Measurements from ENCODE around the gene FADS1. TPM values are rescaled to one million over a fixed set of nuclear protein-coding genes. Genes with fewer than 3 reads are reported as not detected.

The FADS1 gene
- total RNA-seq, 1 donor from 2014 or later: 74.6 TPM

GRCh38 chr11:61854966-61855714, 38.3 kb upstream of the FADS1 start:
- Mint-ChIP-seq H3K9me3 (ENCODE audit: unreplicated experiment) (no peaks in the 10 kb centered on the region), H3K36me3 (ENCODE audit: low read depth, unreplicated experiment) (peaks cover 14% of the 10 kb centered on the region), H3K4me1 (ENCODE audit: low read depth, unreplicated experiment) (no peaks in the 10 kb centered on the region), H3K27me3 (ENCODE audit: low read depth, unreplicated experiment) (no peaks in the 10 kb centered on the region), H3K27ac (ENCODE audit: unreplicated experiment) (no peak overlapping the region), H3K4me3 (ENCODE audit: unreplicated experiment) (no peak overlapping the region)
- Histone ChIP-seq H3K4me1 (ENCODE audit: insufficient read depth, low read length) (no peaks in the 10 kb centered on the region), H3K4me2 (ENCODE audit: low read length) (no peak overlapping the region), H3K4me3 (ENCODE audit: insufficient read depth, low read depth, low read length) (no peak overlapping the region), H3K79me2 (ENCODE audit: insufficient read depth, low read length) (no peaks in the 10 kb centered on the region), H3K36me3 (ENCODE audit: insufficient read depth, low read length) (peaks cover 44% of the 10 kb centered on the region), H3K9ac (ENCODE audit: low read length) (no peak overlapping the region), H3K27ac (ENCODE audit: low read depth, low read length) (no peak overlapping the region), H4K20me1 (ENCODE audit: insufficient read depth, low read length) (peaks cover 62% of the 10 kb centered on the region), H2AFZ (ENCODE audit: low read depth, low read length) (no peak overlapping the region), H3K27me3 (ENCODE audit: insufficient read depth, low read length) (no peaks in the 10 kb centered on the region), H3K9me3 (ENCODE audit: insufficient read depth, low read depth, low read length) (no peaks in the 10 kb centered on the region)
- no peak for FAIRE-seq
- DNase-seq (ENCODE audit: low read depth): no peak
- no peak for TF ChIP-seq CTCF (IDR thresholded peaks at IDR 0.05; ENCODE audit: insufficient read depth, low read depth, low read length)
- TF ChIP-seq EZH2 (IDR thresholded peaks at IDR 0.05; ENCODE audit: insufficient read depth, low read length): no peak

- Histone ChIP-seq H3K4me1 (ENCODE audit: insufficient read depth, low read length) (no peaks in the 10 kb centered on the region), H3K79me2 (ENCODE audit: insufficient read depth, low read length) (no peaks in the 10 kb centered on the region), H2AFZ (ENCODE audit: low read depth, low read length) (no peak overlapping the region), H4K20me1 (ENCODE audit: insufficient read depth, low read length) (peaks cover 65% of the 10 kb centered on the region), H3K4me2 (ENCODE audit: low read length) (no peak overlapping the region), H3K9ac (ENCODE audit: low read length) (no peak overlapping the region), H3K4me3 (ENCODE audit: insufficient read depth, low read depth, low read length) (no peak overlapping the region), H3K27ac (ENCODE audit: low read depth, low read length) (no peak overlapping the region), H3K9me3 (ENCODE audit: insufficient read depth, low read depth, low read length) (no peaks in the 10 kb centered on the region), H3K36me3 (ENCODE audit: insufficient read depth, low read length) (peaks cover 47% of the 10 kb centered on the region), H3K27me3 (ENCODE audit: insufficient read depth, low read length) (no peaks in the 10 kb centered on the region)
- no peaks in the 10 kb centered on the region for H3K4me1 Mint-ChIP-seq (ENCODE audit: low read depth, unreplicated experiment)
- no peaks in the 10 kb centered on the region for H3K9me3 Mint-ChIP-seq (ENCODE audit: unreplicated experiment)
- TF ChIP-seq EZH2 (IDR thresholded peaks at IDR 0.05; ENCODE audit: insufficient read depth, low read length): no peak
- TF ChIP-seq CTCF (IDR thresholded peaks at IDR 0.05; ENCODE audit: insufficient read depth, low read depth, low read length): no peak
- FAIRE-seq (no peak), DNase-seq (ENCODE audit: low read depth) (no peak)
- no peak overlapping the region for H3K4me3 Mint-ChIP-seq (ENCODE audit: unreplicated experiment)
- H3K27ac Mint-ChIP-seq (ENCODE audit: unreplicated experiment): no peak overlapping the region
- H3K27me3 Mint-ChIP-seq (ENCODE audit: low read depth, unreplicated experiment): no peaks in the 10 kb centered on the region
- H3K36me3 Mint-ChIP-seq (ENCODE audit: low read depth, unreplicated experiment): peaks cover 14% of the 10 kb centered on the region
Measured at GRCh38 chr11:61854206-61854895, 37.5 kb upstream of the FADS1 start.

Measured in astrocyte (in vitro differentiated cells and primary cell).